ENCODE measurements around the gene HSPA12A. TPM values are rescaled to one million over a fixed set of nuclear protein-coding genes. Genes with fewer than 3 reads are reported as not detected.

HSPA12A gene
- polyA plus RNA-seq, 1 donor (not counting 4 experiments of a cell fraction or from before 2014, with no cell fraction given): 8.1 TPM

GRCh38 chr10:116691635-116692034 is 50.7 kb downstream of the HSPA12A start:
- Histone ChIP-seq H3K4me2 (ENCODE audit: control insufficient read depth, extremely low read depth, insufficient read depth, low read depth, low read length) (no peak overlapping the region), H4K20me1 (ENCODE audit: control insufficient read depth, extremely low read depth, insufficient read depth, low read length) (no peaks in the 10 kb centered on the region), H3K9me1 (ENCODE audit: control insufficient read depth, extremely low read depth, insufficient read depth, low read length) (no peaks in the 10 kb centered on the region), H3K27ac (ENCODE audit: control insufficient read depth, insufficient read depth, low read length) (no peak overlapping the region), H3K27me3 (ENCODE audit: control insufficient read depth, extremely low read depth, insufficient read depth, low read length) (no peaks in the 10 kb centered on the region), H3K4me3 (ENCODE audit: control insufficient read depth in 2 of 3, extremely low read depth in 1 of 3, insufficient read depth in 2 of 3, low read depth in 1 of 3, low read length in 3 of 3) (no peak overlapping the region), H2AFZ (ENCODE audit: control insufficient read depth, low read length) (no peak overlapping the region), H3K9me3 (ENCODE audit: control insufficient read depth, low read depth, low read length) (no peaks in the 10 kb centered on the region), H3K9ac (ENCODE audit: control insufficient read depth, extremely low read depth, insufficient read depth, low read length) (no peak overlapping the region), H3K79me2 (ENCODE audit: control insufficient read depth, insufficient read depth, low read length) (no peaks in the 10 kb centered on the region), H3K36me3 (ENCODE audit: control insufficient read depth in 2 of 2, extremely low read depth in 1 of 2, insufficient read depth in 2 of 2, low read length in 2 of 2) (peaks cover 0 to 2% of the 10 kb centered on the region in 2 experiments), H3K4me1 (ENCODE audit: control insufficient read depth, extremely low read depth, insufficient read depth, low read length) (no peaks in the 10 kb centered on the region)
- DNase-seq (ENCODE audit: low read depth, low spot score): no peak
- TF ChIP-seq EZH2 (IDR thresholded peaks at IDR 0.05; ENCODE audit: low read length): no peak
- TF ChIP-seq CTCF (optimal IDR thresholded peaks at IDR 0.05 in 1 of 3, IDR thresholded peaks at IDR 0.05 in 1 of 3, conservative IDR thresholded peaks at IDR 0.05 in 1 of 3; ENCODE audit: extremely low read depth in 1 of 3, insufficient read depth in 2 of 3, low read length in 3 of 3): no peak
- dilution Hi-C loops (cut with MboI; ENCODE audit: extremely low pct_ligation_motif_present, low sequenced_read_pairs): no loop called here
- no peak for FAIRE-seq

GRCh38 chr10:116690356-116691322 is 51.7 kb downstream of the HSPA12A start:
- Histone ChIP-seq H3K36me3 (ENCODE audit: control insufficient read depth in 2 of 2, extremely low read depth in 1 of 2, insufficient read depth in 2 of 2, low read length in 2 of 2) (peaks cover 0 to 2% of the 10 kb centered on the region in 2 experiments), H4K20me1 (ENCODE audit: control insufficient read depth, extremely low read depth, insufficient read depth, low read length) (no peaks in the 10 kb centered on the region), H3K4me2 (ENCODE audit: control insufficient read depth, extremely low read depth, insufficient read depth, low read depth, low read length) (no peak overlapping the region), H3K9me3 (ENCODE audit: control insufficient read depth, low read depth, low read length) (no peaks in the 10 kb centered on the region), H3K79me2 (ENCODE audit: control insufficient read depth, insufficient read depth, low read length) (no peaks in the 10 kb centered on the region), H3K27me3 (ENCODE audit: control insufficient read depth, extremely low read depth, insufficient read depth, low read length) (no peaks in the 10 kb centered on the region), H3K9me1 (ENCODE audit: control insufficient read depth, extremely low read depth, insufficient read depth, low read length) (no peaks in the 10 kb centered on the region), H3K4me1 (ENCODE audit: control insufficient read depth, extremely low read depth, insufficient read depth, low read length) (no peaks in the 10 kb centered on the region), H3K4me3 (ENCODE audit: control insufficient read depth in 2 of 3, extremely low read depth in 1 of 3, insufficient read depth in 2 of 3, low read depth in 1 of 3, low read length in 3 of 3) (no peak overlapping the region), H3K27ac (ENCODE audit: control insufficient read depth, insufficient read depth, low read length) (no peak overlapping the region), H3K9ac (ENCODE audit: control insufficient read depth, extremely low read depth, insufficient read depth, low read length) (no peak overlapping the region), H2AFZ (ENCODE audit: control insufficient read depth, low read length) (no peak overlapping the region)
- dilution Hi-C loops (cut with MboI; ENCODE audit: extremely low pct_ligation_motif_present, low sequenced_read_pairs): no loop called here
- TF ChIP-seq CTCF (optimal IDR thresholded peaks at IDR 0.05 in 1 of 3, IDR thresholded peaks at IDR 0.05 in 1 of 3, conservative IDR thresholded peaks at IDR 0.05 in 1 of 3; ENCODE audit: extremely low read depth in 1 of 3, insufficient read depth in 2 of 3, low read length in 3 of 3) (no peak), EZH2 (IDR thresholded peaks at IDR 0.05; ENCODE audit: low read length) (no peak)
- FAIRE-seq (no peak), DNase-seq (ENCODE audit: low read depth, low spot score) (no peak)

All from keratinocyte (primary cell).